Inflammatory macrophage treated with lipopolysaccharide for 4 hours (primary cell): Measurements from ENCODE around the gene CBX4.
A peak's percentile ranks its signal among the peaks of the same experiment; 100 is the strongest.

Source experiments
- DNase-seq: peaks from one replicate; pipeline ENCODE4 v3.0.0-alpha.2; 2020

Gene CBX4

GRCh38 chr17:79826841-79827578, 12.2 kb downstream of the CBX4 start:
- DNase-seq, result no peak

DNA sequence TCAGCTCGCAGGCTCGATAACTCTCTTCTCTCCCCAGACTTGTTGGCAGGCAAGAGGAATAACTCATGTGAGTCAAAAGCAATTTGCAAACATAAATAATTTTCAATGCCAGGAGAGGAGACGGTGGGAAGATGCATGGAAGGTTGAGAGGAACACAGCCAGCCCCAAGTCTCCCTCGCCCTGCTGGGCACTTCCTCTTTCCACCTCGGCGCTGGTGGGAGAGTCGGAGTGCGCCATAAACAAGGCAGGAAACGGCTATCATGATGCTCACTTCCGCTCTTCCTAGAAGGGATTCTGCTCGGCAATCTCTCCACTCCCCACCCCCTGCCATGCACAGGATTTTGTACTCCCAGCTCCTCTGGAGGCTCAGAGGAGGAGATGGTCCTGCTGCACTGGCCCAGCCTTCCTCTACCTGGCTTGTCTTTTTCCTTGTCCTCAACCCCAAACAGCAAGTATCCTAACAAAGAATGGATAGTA, 13.0 kb downstream of the CBX4 start:
- DNase-seq, result peak; percentile 76

- no peak for DNase-seq
These were observed 13.7 kb downstream of the CBX4 start for GRCh38 chr17:79825580-79825921.

- no peak for DNase-seq
These were observed 14.2 kb downstream of the CBX4 start for GRCh38 chr17:79824893-79825579.

- DNase-seq, result no peak
These were observed 15.0 kb downstream of the CBX4 start for GRCh38 chr17:79824234-79824633.

- DNase-seq, result no peak
These were observed 16.6 kb downstream of the CBX4 start for GRCh38 chr17:79822583-79823124.

DNA sequence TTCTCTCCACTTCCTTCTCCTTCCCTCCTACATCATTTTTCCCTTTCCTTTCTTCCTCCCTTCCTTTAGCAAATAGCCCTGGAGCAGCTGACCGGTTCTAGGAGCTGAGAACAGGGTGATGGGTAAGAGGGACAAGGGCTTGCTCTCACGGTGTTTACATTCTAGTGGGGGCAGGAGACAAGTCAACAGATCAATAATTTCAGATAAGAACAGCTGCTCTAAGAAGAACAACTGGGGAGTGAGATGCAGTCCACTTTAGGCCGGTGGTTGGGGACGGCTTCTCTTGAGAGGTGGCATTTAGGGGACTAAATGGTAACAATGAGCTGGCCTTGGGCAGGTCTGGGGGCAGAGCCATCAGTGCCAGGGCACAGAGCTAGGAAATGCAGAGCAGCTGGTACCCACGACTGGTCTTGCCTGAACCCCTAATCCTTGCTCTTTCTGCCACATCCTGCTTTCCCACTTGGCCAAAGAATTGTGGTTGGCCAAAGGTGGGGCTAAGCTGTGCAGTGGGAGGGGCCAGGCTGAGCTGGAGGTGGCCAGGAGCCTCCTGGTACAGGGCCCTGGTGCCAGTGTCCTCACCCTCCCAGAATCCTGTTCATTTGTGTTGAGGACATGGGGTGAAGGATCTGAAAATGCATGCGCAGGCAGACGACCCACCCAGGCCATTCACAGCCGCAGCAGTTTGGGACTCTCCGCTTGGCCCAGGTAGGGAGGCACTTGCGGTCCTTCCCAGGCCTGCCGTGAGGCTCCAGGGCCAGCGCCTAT, 17.7 kb downstream of the CBX4 start:
- no peak for DNase-seq

- DNase-seq, result no peak
These were observed 18.3 kb downstream of the CBX4 start for GRCh38 chr17:79820959-79821330.

- DNase-seq, result no peak
These were observed 19.5 kb downstream of the CBX4 start for GRCh38 chr17:79819534-79820276.

DNA sequence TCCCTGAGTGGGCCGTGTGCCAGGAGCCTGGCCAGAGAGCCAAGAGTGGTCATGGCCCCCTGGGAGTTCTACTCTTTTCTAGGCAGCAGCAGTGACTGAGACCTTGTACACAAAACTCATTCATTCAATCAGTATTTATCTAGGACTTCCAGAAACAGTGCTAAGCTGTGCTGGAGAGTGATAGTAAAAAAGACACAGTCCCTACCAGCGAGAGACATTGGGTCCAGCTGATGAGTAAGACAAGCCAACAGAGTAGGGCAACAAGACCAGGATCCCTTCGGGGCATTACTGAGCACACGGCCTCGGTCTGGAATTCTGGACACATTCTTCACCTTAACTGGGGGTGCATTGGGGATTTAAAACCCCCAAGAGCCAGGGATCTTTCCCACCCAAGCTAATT, 20.2 kb downstream of the CBX4 start:
- no peak for DNase-seq

DNA sequence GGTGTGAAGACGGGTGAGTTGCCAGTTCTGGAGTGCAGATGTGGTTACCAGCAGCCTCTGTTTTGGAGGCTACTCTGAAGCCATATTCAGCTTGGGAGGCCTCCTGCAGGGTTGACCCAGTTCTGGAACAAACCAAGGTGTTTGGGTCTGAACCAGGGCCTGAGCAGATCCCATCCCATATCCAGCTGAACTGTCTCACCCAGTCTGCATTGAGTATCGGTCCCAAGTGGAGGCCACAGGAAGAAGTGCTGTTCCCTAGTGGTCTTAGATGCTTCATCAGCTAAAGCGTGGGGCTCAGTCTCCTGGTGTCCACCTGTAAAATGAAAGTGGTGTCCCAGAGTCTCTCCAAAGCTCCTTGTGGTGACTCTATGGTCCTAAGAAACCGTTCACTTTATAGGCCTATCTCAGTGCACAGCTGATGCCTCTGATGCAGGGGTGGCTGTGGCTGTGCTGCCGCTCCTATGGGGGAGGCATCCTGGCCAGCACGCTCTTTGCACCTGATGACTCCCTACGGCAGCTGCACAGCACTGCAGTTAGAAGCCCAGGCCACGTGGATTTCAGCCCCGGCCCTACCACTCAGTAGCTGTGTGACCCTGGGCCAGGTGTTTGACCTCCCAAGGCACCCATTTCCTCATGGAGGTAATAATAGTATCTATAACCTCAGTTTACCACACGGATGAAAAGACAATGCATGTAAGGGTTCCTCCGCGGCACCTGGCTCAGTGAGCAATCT, 21.0 kb downstream of the CBX4 start:
- DNase-seq, result no peak

GRCh38 chr17:79815836-79816461, 23.3 kb downstream of the CBX4 start:
- DNase-seq, result no peak

DNA sequence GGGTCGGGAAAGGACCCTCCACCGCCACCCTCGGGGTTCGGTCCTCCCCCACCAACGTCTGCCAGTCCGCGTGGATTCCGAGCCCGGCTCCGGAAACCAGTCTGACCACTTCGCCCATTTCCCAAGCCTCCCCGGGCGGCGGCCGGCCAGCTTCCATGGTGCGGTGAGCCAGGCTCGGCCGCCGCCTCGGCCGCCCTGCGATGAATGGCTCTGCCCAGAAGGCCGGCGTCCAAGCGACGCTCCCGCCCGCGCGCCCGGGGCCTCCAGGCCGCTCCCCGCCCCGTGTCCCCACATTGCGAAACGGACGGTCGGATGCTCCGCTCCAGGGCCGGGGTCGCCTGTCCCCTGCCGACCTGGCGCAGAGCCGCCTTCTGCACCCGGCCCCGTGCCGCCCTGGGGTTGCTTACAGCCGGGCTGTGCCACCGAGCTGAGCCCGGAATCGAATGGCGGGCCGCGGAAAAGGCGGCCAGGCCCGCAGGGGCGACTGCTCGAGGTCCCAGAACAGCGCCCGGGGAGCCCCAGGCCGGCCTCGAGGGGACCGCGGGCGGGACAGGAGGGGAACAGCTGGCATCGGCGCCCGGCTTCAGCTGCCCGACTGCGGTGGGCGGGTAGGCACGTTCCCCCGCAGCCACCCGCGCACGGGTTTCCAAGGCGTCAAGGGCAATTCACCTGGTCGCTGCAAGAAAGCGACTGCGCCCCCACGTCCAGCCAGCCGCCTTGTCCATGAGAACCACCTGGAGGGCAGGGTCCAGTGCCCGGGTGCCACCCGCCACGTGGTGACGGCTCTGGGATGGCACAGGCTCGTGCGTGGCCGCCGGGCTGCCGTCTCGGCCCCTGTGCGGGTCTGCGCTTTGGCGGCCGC, 24.0 kb downstream of the CBX4 start:
- no peak for DNase-seq

- no peak for DNase-seq
These were observed 24.9 kb downstream of the CBX4 start for GRCh38 chr17:79814127-79814973.

- DNase-seq, result no peak
These were observed 25.7 kb downstream of the CBX4 start for GRCh38 chr17:79813297-79814126.

DNA sequence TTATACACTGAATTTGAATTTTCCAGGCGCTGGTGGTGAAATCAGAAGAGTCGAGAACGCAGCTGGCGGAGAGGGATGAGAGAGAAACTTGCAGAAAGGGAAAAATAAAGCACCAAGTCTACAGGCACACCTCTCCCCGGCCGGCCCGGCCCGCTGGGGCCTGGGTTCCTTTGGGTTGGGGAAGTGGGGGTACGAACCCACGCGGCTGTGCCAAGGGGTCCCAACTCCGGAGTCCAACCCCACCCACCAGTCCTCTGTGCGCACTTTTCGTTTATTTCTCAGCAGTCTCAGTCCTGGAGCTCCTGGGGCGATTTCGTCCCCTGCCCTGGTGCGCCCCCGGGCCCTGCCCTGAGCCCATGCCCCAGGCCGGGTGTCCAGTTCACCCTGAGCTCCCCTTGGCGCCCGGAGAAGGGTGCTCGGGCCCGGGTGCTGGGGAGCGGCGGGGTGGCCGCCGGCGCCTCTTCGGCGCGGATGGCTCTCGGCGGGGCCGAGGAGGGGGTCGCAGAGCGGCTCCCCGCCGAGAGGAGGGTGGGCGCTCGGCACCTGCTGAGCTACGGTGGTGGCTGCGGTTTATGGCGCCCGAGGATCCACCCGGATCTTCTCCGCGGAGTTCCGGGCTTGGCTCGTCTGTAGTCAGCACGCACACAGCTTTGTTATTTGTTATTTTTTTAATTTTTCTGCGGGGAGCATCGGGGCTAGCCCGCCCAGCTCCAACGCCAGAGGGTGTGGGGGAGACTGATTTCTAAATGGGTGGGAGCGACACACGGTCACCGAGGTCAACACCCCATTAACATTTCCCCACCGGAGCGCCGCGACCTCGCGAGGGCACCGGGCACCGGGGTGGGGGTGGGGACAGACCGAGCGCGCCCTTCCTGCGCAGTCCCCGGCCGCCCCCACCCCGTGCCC, 26.6 kb downstream of the CBX4 start:
- no peak for DNase-seq

- DNase-seq, result no peak
These were observed 27.3 kb downstream of the CBX4 start for GRCh38 chr17:79811868-79812352.
